Spleen (tissue), 11 donors: ENCODE measurements around the gene CRYBG1. TPM values are rescaled to one million over a fixed set of nuclear protein-coding genes. Genes with fewer than 3 reads are reported as not detected.

ENCODE experiments used
- DNase-seq: peaks from one replicate; pipeline ENCODE4 v3.0.0-alpha.2; 2020
- H3K27ac ChIP-seq, 8 donors: fragments of 200-600 bp; sonication (generic) in 7 of 8; 1 replicate in 4 of 8; 2 replicates in 4 of 8; pipeline versions ENCODE4 v1.5.0 to v1.8.0; 2016 to 2021; ENCODE audit warnings: inconsistent platforms in 4 of 8, mild to moderate bottlenecking in 4 of 8, moderate library complexity in 1 of 8
- H3K27me3 ChIP-seq, 7 donors: fragments of 200-600 bp; sonication (generic) in 6 of 7; replicated peaks in 1 of 7; 1 replicate in 4 of 7; 2 replicates in 3 of 7; pipeline versions ENCODE4 v1.5.0 to v1.8.0; 2016 to 2021; ENCODE audit warnings: inconsistent platforms in 3 of 7, mild to moderate bottlenecking in 1 of 7
- H3K36me3 ChIP-seq, 6 donors: fragments of 200-600 bp; sonication (generic) in 5 of 6; 1 replicate in 4 of 6; 2 replicates in 2 of 6; pipeline versions ENCODE4 v1.5.0 to v1.8.0; 2016 to 2021; ENCODE audit warnings: inconsistent platforms in 2 of 6
- H3K4me1 ChIP-seq, 6 donors: fragments of 200-600 bp; sonication (generic) in 5 of 6; 1 replicate in 3 of 6; 2 replicates in 3 of 6; pipeline versions ENCODE4 v1.5.0 to v1.8.0; 2016 to 2021; ENCODE audit warnings: inconsistent platforms in 3 of 6
- H3K4me3 ChIP-seq, 8 donors: fragments of 200-600 bp; sonication (generic) in 7 of 8; 1 replicate in 4 of 8; 2 replicates in 4 of 8; pipeline versions ENCODE4 v1.5.0 to v1.8.0; 2016 to 2021; ENCODE audit warnings: inconsistent platforms in 4 of 8, mild to moderate bottlenecking in 4 of 8, moderate library complexity in 2 of 8
- H3K9me3 ChIP-seq, 8 donors: fragments of 200-600 bp; sonication (generic) in 7 of 8; 1 replicate in 4 of 8; 2 replicates in 4 of 8; pipeline versions ENCODE4 v1.5.0 to v1.8.0; 2016 to 2021; ENCODE audit warnings: inconsistent platforms in 4 of 8
- POLR2A ChIP-seq, 3 donors: fragments of 450-650 bp; IDR thresholded peaks; one replicate each; pipeline ENCODE4 v1.5.1; 2017; ENCODE audit warnings: antibody characterized with exemption in 3 of 3, mild to moderate bottlenecking in 1 of 3
- POLR2AphosphoS5 ChIP-seq, 3 donors: sonication (generic); formaldehyde crosslinking; IDR thresholded peaks; one replicate each; pipeline ENCODE4 v1.5.1; 2017; ENCODE audit warnings: antibody characterized with exemption in 3 of 3
- WGBS, 5 donors: extraction: QIAGEN DNeasy Blood & Tissue Kit in 3 of 5; methylation state at CpG; one replicate each; pipeline versions ENCODE4 v1.1.5 to v1.1.7; 2013 to 2018; 5-methylcytosine and 5-hydroxymethylcytosine counted together
- intact Hi-C: fragments of 100-400 bp; cut with DNase I; formaldehyde crosslinking; loops from one replicate; pipeline ENCODE4 v1.15.0; 2023; ENCODE audit warnings: low total_unique reads
- polyA plus RNA-seq, 3 donors: library from polyadenylated mRNA; stranded (reverse); fragments of 200-250 nt; gene quantifications; one replicate each; pipeline ENCODE4 v1.2.1, GENCODE V29; 2013
- total RNA-seq, 7 donors: library from RNA; depleted of rRNA in 3 of 7; stranded (reverse); fragments of >200 nt in 3 of 7; fragmentation: NEBNext Ultra II Directional in 4 of 7; extraction: Animal tissue kit (Norgen Biotek cat#: 25700) in 4 of 7; gene quantifications; one replicate each; pipeline versions ENCODE4 v1.1.0 to v1.2.1, GENCODE V29; 2016 to 2021
- TF ChIP-seq, protein P1 (sequence below), 11 experiments: fragments of 200-600 bp in 7 of 11; fragments of 450-650 bp in 4 of 11; sonication (generic) in 4 of 11; IDR thresholded peaks in 8 of 11; conservative IDR thresholded peaks in 3 of 11; 1 replicate in 7 of 11; 2 replicates in 4 of 11; pipeline versions ENCODE4 v1.4.0 to v1.8.0; 2016 to 2021; ENCODE audit warnings: antibody characterized with exemption in 11 of 11, inconsistent platforms in 4 of 11, mild to moderate bottlenecking in 1 of 11
- donor health status: healthy with polysubstance abuse.
- donor health status: DM: no; HTN: no; CAD: no; lungs with moderate emphysema.
- donor health status: DM: no; HTN: no; CAD: no.
- donor health status: Bipolar disorder and iron deficiency.
- donor health status: healthy.
- donor health status: DM: no; HTN: no; CAD: no.
- donor health status: DM: yes; HTN: yes; CAD: no.

CRYBG1 gene
- total and polyA plus RNA-seq, 10 donors = 5.6 to 39.1 (median 28.1) TPM

GRCh38 chr6:106534004-106534403 is 173.5 kb downstream of the CRYBG1 start:
- TF ChIP-seq POLR2AphosphoS5 (IDR thresholded peaks at IDR 0.05) (no peak), POLR2A (IDR thresholded peaks at IDR 0.05) (no peak)
- TF ChIP-seq, protein P1, sequence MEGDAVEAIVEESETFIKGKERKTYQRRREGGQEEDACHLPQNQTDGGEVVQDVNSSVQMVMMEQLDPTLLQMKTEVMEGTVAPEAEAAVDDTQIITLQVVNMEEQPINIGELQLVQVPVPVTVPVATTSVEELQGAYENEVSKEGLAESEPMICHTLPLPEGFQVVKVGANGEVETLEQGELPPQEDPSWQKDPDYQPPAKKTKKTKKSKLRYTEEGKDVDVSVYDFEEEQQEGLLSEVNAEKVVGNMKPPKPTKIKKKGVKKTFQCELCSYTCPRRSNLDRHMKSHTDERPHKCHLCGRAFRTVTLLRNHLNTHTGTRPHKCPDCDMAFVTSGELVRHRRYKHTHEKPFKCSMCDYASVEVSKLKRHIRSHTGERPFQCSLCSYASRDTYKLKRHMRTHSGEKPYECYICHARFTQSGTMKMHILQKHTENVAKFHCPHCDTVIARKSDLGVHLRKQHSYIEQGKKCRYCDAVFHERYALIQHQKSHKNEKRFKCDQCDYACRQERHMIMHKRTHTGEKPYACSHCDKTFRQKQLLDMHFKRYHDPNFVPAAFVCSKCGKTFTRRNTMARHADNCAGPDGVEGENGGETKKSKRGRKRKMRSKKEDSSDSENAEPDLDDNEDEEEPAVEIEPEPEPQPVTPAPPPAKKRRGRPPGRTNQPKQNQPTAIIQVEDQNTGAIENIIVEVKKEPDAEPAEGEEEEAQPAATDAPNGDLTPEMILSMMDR (IDR thresholded peaks at IDR 0.05 in 8 of 11, conservative IDR thresholded peaks at IDR 0.05 in 3 of 11) = no peak
- 43 to 87% (median 77%) methylated on average over 1 of the region's 1 CpG for WGBS, 5 donors
- Histone ChIP-seq H3K36me3 (peaks cover 0 to 85% (median 18%) of the 10 kb centered on the region in 6 donors), H3K9me3 (no peaks in the 10 kb centered on the region), H3K27ac (peak overlapping the region in 4 of 8 donors; percentile 26 to 41 (median 37)), H3K4me3 (no peak overlapping the region), H3K4me1 (peaks cover 0 to 71% (median 28%) of the 10 kb centered on the region in 6 donors), H3K27me3 (no peaks in the 10 kb centered on the region)
- intact Hi-C loops = no loop called here
- no peak for DNase-seq

DNA sequence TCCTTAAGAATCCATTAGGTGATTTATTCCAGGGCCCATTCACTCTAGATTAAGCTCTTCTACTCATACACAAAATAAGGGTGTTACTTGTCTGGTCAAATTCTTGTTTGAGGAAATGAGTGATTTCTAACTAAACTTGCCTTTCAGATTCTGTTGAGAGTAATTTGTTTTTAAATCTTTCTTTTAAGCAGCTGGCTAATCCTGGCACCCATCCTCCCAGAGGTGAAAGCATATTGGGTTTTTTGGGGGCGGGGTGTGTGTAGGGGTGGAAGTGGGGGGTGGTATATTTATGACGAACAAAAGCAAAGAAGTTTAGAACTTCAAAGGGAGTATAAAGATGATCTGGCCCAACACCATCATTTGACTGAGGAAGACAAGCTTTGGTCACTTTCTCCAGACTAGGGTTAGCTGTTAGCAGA is 174.1 kb downstream of the CRYBG1 start:
- peak overlapping the region in 2 of 8 donors; percentile 34 to 40 for H3K27ac ChIP-seq
- intact Hi-C loops = no loop called here
- peaks cover 0 to 77% (median 31%) of the 10 kb centered on the region in 6 donors for H3K4me1 ChIP-seq
- H3K27me3 ChIP-seq = no peaks in the 10 kb centered on the region
- H3K4me3 ChIP-seq = no peak overlapping the region
- H3K36me3 ChIP-seq = peaks cover 0 to 85% (median 16%) of the 10 kb centered on the region in 6 donors
- WGBS, 5 donors = 44 to 73% (median 60%) methylated on average over 2 of the region's 2 CpGs
- no peak for TF ChIP-seq POLR2A (IDR thresholded peaks at IDR 0.05)
- no peak for DNase-seq
- H3K9me3 ChIP-seq = no peaks in the 10 kb centered on the region

GRCh38 chr6:106535012-106535411 is 174.5 kb downstream of the CRYBG1 start:
- Histone ChIP-seq H3K27ac (peak overlapping the region in 1 of 8 donors; percentile 34), H3K4me1 (peaks cover 0 to 81% (median 33%) of the 10 kb centered on the region in 6 donors), H3K27me3 (no peaks in the 10 kb centered on the region), H3K36me3 (peaks cover 0 to 85% (median 13%) of the 10 kb centered on the region in 6 donors), H3K4me3 (no peak overlapping the region), H3K9me3 (no peaks in the 10 kb centered on the region)
- no peak for DNase-seq
- intact Hi-C loops = no loop called here
- no peak for TF ChIP-seq POLR2A (IDR thresholded peaks at IDR 0.05)
- WGBS, 5 donors = 68 to 87% (median 82%) methylated on average over 2 of the region's 2 CpGs

GRCh38 chr6:106536357-106536756 is 175.8 kb downstream of the CRYBG1 start:
- Histone ChIP-seq H3K4me3 (no peak overlapping the region), H3K9me3 (no peaks in the 10 kb centered on the region), H3K4me1 (peaks cover 0 to 86% (median 35%) of the 10 kb centered on the region in 6 donors), H3K36me3 (peaks cover 0 to 80% (median 11%) of the 10 kb centered on the region in 6 donors), H3K27me3 (no peaks in the 10 kb centered on the region), H3K27ac (peak overlapping the region in 2 of 8 donors; percentile 73 to 76)
- no peak for DNase-seq
- intact Hi-C loops = no loop called here
- WGBS, 5 donors = 79 to 97% (median 85%) methylated on average over 1 of the region's 1 CpG
- TF ChIP-seq POLR2A (IDR thresholded peaks at IDR 0.05) = no peak
- TF ChIP-seq, protein P1 (IDR thresholded peaks at IDR 0.05 in 8 of 11, conservative IDR thresholded peaks at IDR 0.05 in 3 of 11) = no peak
- TF ChIP-seq POLR2AphosphoS5 (IDR thresholded peaks at IDR 0.05) = no peak

DNA sequence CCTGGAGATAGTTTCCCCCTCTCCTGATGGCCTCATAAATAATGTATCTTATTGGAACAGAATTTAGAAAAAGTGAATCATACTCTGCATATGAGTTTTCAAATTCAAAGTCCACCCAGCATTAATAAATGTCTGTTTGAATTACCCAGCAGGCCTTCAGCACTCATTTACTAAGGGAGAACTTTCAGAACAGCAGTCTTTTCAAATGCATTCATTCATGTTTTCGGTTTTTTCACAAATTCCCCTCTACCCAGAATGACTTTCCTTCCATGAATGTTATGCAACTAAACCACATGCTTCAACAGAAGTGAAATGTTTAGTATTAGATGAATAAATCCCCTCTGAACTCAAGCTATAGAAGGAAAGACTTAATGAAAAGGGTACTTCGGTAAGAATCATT is 176.3 kb downstream of the CRYBG1 start:
- TF ChIP-seq POLR2A (IDR thresholded peaks at IDR 0.05) = no peak
- no peak for TF ChIP-seq POLR2AphosphoS5 (IDR thresholded peaks at IDR 0.05)
- TF ChIP-seq, protein P1 (IDR thresholded peaks at IDR 0.05 in 8 of 11, conservative IDR thresholded peaks at IDR 0.05 in 3 of 11) = no peak
- Histone ChIP-seq H3K4me3 (no peak overlapping the region), H3K4me1 (peaks cover 0 to 83% (median 35%) of the 10 kb centered on the region in 6 donors), H3K27me3 (no peaks in the 10 kb centered on the region), H3K9me3 (no peaks in the 10 kb centered on the region), H3K36me3 (peaks cover 0 to 80% (median 12%) of the 10 kb centered on the region in 6 donors), H3K27ac (peak overlapping the region in 5 of 8 donors; percentile 43 to 76 (median 65))
- intact Hi-C loops = no loop called here
- 28 to 68% (median 45%) methylated on average over 2 of the region's 2 CpGs for WGBS, 5 donors
- no peak for DNase-seq
